Esophagus muscularis mucosa (tissue), 4 donors: ENCODE data around the gene NIPSNAP2.

Experiments used
- CTCF ChIP-seq, 3 experiments: fragments of 200-600 bp in 2 of 3; fragments of 450-650 bp in 1 of 3; sonication (generic) in 2 of 3; IDR thresholded peaks; one replicate each; pipeline ENCODE4 v1.5.1; 2017 to 2019; ENCODE audit warnings: antibody characterized with exemption in 3 of 3, mild to moderate bottlenecking in 2 of 3, moderate library complexity in 1 of 3
- EP300 ChIP-seq: sonication (generic); formaldehyde crosslinking; IDR thresholded peaks from one replicate; pipeline ENCODE4 v1.6.1; 2017; ENCODE audit warnings: antibody characterized with exemption
- POLR2A ChIP-seq: fragments of 450-650 bp; IDR thresholded peaks from one replicate; pipeline ENCODE4 v1.6.1; 2017; ENCODE audit warnings: antibody characterized with exemption, moderate library complexity, mild to moderate bottlenecking, low read depth
- POLR2AphosphoS5 ChIP-seq, 2 donors: sonication (generic); formaldehyde crosslinking; IDR thresholded peaks; one replicate each; pipeline ENCODE4 v1.6.1; 2017; ENCODE audit warnings: antibody characterized with exemption in 2 of 2

GRCh38 chr7:56030340-56030739, 66.0 kb downstream of the NIPSNAP2 start:
- TF ChIP-seq CTCF (IDR thresholded peaks at IDR 0.05) = no peak
- TF ChIP-seq POLR2A = no peak
- TF ChIP-seq EP300 = no peak
- TF ChIP-seq POLR2AphosphoS5 (IDR thresholded peaks at IDR 0.05) = no peak
